ENCODE measurements around the gene CDS2. TPM values are rescaled to one million over a fixed set of nuclear protein-coding genes. Genes with fewer than 3 reads are reported as not detected.

The CDS2 gene
- total and polyA plus RNA-seq, 9 donors, result 11.4 to 54.6 (median 37.6) TPM

DNA sequence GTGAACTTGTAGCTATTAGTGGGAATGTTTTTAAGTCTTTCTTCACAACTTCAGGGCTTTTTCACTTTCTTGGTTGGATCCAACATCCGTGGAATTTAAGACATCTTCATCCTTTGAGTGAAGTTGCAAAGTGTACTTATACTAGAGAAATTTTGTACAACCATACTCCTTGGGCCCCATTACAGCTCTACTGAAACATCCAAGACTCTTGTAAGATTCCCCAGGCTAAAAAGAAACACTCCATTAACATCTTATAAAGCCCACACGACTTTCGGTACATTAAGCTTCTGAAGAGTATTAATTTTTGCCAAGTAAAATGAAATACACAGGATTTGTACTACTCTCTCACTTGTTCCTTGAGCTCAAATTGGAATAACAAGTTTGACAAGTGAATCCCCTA, 12.4 kb upstream of the CDS2 start:
- 38 to 77% (median 47%) methylated on average over 3 of the region's 3 CpGs for WGBS, 3 donors

GRCh38 chr20:5116875-5117274, 9.9 kb upstream of the CDS2 start:
- Histone ChIP-seq H3K4me3 (no peak overlapping the region), H3K27me3 (no peaks in the 10 kb centered on the region), H3K9me3 (no peaks in the 10 kb centered on the region), H3K27ac (no peak overlapping the region), H3K36me3 (no peaks in the 10 kb centered on the region), H3K4me1 (ENCODE audit: insufficient read depth) (peaks cover 6% of the 10 kb centered on the region)
- WGBS, 3 donors, result 58 to 69% (median 68%) methylated on average over 3 of the region's 3 CpGs
- intact Hi-C loops (cut with DNase I), result no loop called here
- TF ChIP-seq POLR2A (IDR thresholded peaks at IDR 0.05) (no peak), EP300 (IDR thresholded peaks at IDR 0.05) (no peak), CTCF (IDR thresholded peaks at IDR 0.05) (no peak)
- DNase-seq, result no peak

More for the DNA sequence above, 12.4 kb upstream of the CDS2 start:
- intact Hi-C loops (cut with DNase I), result no loop called here
- H3K27ac ChIP-seq, result no peak overlapping the region
- DNase-seq, result no peak
- TF ChIP-seq EP300 (IDR thresholded peaks at IDR 0.05), result no peak
- no peak for TF ChIP-seq CTCF (IDR thresholded peaks at IDR 0.05)
- no peak for TF ChIP-seq POLR2A (IDR thresholded peaks at IDR 0.05)
- no peak overlapping the region for H3K4me3 ChIP-seq
- H3K4me1 ChIP-seq (ENCODE audit: insufficient read depth), result peaks cover 8% of the 10 kb centered on the region
- H3K36me3 ChIP-seq, result no peaks in the 10 kb centered on the region
- no peaks in the 10 kb centered on the region for H3K27me3 ChIP-seq
- no peaks in the 10 kb centered on the region for H3K9me3 ChIP-seq

DNA sequence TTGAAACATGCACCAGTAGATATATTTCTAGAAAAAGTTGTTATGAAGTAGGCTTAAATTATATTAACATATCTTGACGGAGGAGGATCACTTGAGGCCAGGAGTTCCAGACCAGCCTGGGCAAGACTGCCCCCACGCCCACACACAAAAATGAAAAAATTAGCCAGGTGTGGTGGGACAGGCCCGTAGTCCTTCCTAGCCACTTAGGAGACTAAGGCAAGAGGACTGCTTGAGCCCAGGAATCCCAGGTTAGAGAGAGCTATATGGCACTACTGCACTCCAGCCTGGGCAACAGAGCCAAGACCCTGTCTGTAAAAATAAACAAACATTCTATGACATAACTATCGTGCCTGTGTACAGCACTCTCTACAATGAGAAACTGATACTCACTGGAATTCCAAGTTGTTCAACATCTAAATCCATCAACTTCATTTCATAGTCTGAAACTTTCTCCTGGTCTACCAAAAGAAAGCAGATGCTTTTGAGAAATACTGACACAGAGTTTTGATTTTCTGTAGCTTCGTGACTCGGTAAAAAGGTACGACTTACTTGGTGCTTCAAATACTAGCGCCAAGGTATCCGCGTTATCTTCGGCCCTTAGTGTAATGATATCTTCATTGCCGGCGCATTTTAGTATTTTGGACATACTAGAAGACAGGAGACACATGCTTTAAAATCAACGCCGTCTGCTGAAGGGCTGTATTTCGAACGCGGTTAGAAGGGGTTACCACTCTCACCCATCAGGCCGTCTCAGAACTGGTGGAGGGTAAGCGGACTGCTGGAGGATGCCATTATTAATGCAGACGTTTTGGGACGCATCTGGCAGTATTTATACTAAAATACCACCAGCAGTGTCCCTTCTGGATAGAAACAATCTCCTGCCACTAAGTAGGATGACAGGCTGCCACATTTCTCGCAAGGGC, 8.3 kb upstream of the CDS2 start:
- Histone ChIP-seq H3K4me3 (peak overlapping the region; percentile 58), H3K27ac (no peak overlapping the region), H3K36me3 (no peaks in the 10 kb centered on the region), H3K4me1 (ENCODE audit: insufficient read depth) (peaks cover 6% of the 10 kb centered on the region), H3K27me3 (no peaks in the 10 kb centered on the region), H3K9me3 (no peaks in the 10 kb centered on the region)
- TF ChIP-seq POLR2A (IDR thresholded peaks at IDR 0.05), result no peak
- TF ChIP-seq CTCF (IDR thresholded peaks at IDR 0.05), result no peak
- no peak for TF ChIP-seq EP300 (IDR thresholded peaks at IDR 0.05)
- no peak for DNase-seq
- intact Hi-C loops (cut with DNase I), result no loop called here
- WGBS, 3 donors, result 5 to 7% (median 6%) methylated on average over 23 of the region's 23 CpGs

DNA sequence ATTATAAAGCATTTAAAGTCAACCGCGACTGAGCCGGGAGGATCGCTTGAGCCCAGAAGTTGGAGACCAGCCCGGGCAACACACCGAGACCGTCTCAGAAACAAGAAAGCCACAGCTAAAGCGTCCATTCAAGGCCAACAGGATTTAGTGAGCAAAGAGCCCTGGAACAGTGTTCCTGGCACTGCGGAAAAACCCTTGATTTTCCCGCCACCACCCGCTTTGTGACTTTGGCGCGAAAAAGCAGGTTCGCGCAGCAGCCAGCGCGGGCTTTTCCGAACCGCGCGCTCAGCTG, 7.7 kb upstream of the CDS2 start:
- no peak for DNase-seq
- no peaks in the 10 kb centered on the region for H3K27me3 ChIP-seq
- H3K27ac ChIP-seq, result peak overlapping the region in 1 of 2 donors; percentile 83
- WGBS, 3 donors, result 0 to 1% (median 1%) methylated on average over 21 of the region's 21 CpGs
- H3K9me3 ChIP-seq, result no peaks in the 10 kb centered on the region
- intact Hi-C loops (cut with DNase I), result no loop called here
- peak overlapping the region; percentile 58 for H3K4me3 ChIP-seq
- TF ChIP-seq POLR2A (IDR thresholded peaks at IDR 0.05), result no peak
- no peak for TF ChIP-seq CTCF (IDR thresholded peaks at IDR 0.05)
- no peak for TF ChIP-seq EP300 (IDR thresholded peaks at IDR 0.05)
- H3K36me3 ChIP-seq, result no peaks in the 10 kb centered on the region
- peaks cover 6% of the 10 kb centered on the region for H3K4me1 ChIP-seq (ENCODE audit: insufficient read depth)

Data from ovary (tissue), 9 donors.